Right lobe of liver (tissue), 4 donors: ENCODE data around the gene MROH7.

Experiments used
- CTCF ChIP-seq, 4 donors: fragments of 200-600 bp in 3 of 4; fragments of 450-650 bp in 1 of 4; IDR thresholded peaks; one replicate each; pipeline versions ENCODE4 v1.5.1 to v1.8.0; 2016 to 2022; ENCODE audit warnings: antibody characterized with exemption in 4 of 4, mild to moderate bottlenecking in 2 of 4
- POLR2A ChIP-seq: fragments of 450-650 bp; IDR thresholded peaks from one replicate; pipeline ENCODE4 v1.6.1; 2017; ENCODE audit warnings: antibody characterized with exemption, mild to moderate bottlenecking
- donor health status: DM: no; HTN: no; CAD: no.
- donor health status: DM: no; HTN: no; CAD: no.
- donor health status: DM: no; HTN: yes; CAD: no.

DNA sequence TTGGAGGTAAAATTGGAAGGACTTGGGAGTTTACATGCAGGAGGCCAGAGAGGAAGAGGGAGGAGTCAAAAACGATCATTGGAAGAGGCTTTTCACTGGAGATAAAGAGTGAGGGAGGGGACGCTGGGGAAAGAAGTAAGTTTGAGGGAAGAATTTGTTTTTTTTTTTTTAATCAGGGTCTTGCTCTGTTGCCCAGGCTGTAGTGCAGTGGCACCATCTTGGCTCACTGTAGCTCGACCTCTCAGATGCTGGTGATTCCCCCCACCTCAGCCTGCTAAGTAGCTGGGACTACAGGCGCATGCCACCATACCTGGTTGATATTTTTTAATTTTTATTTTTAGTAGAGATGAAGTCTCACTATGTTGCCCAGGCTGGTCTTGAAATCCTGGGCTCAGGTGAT, 1.2 kb upstream of the MROH7 start:
- TF ChIP-seq CTCF (IDR thresholded peaks at IDR 0.05) = no peak
- no peak for TF ChIP-seq POLR2A
